ENCODE measurements around the gene FRMD4A.

- TF ChIP-seq CTCF (IDR thresholded peaks at IDR 0.05; ENCODE audit: insufficient read depth, low read length) (no peak), POLR2AphosphoS5 (IDR thresholded peaks at IDR 0.05; ENCODE audit: low read depth) (no peak), GABPA (IDR thresholded peaks at IDR 0.05; ENCODE audit: low read depth) (no peak), REST (IDR thresholded peaks at IDR 0.05; ENCODE audit: insufficient replicate concordance, low read depth) (no peak), SPI1 (IDR thresholded peaks at IDR 0.05; ENCODE audit: borderline replicate concordance, low read depth) (no peak)
Observed at GRCh38 chr10:13732465-13732881, 598.3 kb downstream of the FRMD4A start.

Data from HL-60 (cell line).